Thyroid gland (tissue), 4 donors: ENCODE measurements around the gene C6orf15. TPM values are rescaled to one million over a fixed set of nuclear protein-coding genes. Genes with fewer than 3 reads are reported as not detected.

Experiments
- DNase-seq, 2 donors: peaks; one replicate each; pipeline ENCODE4 v3.0.0-alpha.2; 2019
- H3K27ac ChIP-seq, 3 donors: fragments of 200-600 bp; sonication (generic); 1 replicate in 2 of 3; 2 replicates in 1 of 3; pipeline ENCODE4 v1.5.1; 2016 to 2019; ENCODE audit warnings: mild to moderate bottlenecking in 1 of 3, moderate library complexity in 1 of 3
- H3K27me3 ChIP-seq: fragments of 200-600 bp; sonication (generic); one replicate; pipeline ENCODE4 v1.5.1; 2019
- H3K36me3 ChIP-seq, 2 donors: fragments of 200-600 bp; sonication (generic); one replicate each; pipeline ENCODE4 v1.5.1; 2016 to 2019
- H3K4me1 ChIP-seq, 2 donors: fragments of 200-600 bp; sonication (generic); one replicate each; pipeline ENCODE4 v1.5.1; 2017 to 2019
- H3K4me3 ChIP-seq, 3 donors: fragments of 200-600 bp; sonication (generic); replicated peaks in 1 of 3; 1 replicate in 2 of 3; 2 replicates in 1 of 3; pipeline ENCODE4 v1.5.1; 2016; ENCODE audit warnings: mild to moderate bottlenecking in 1 of 3
- H3K9me3 ChIP-seq: fragments of 200-600 bp; sonication (generic); one replicate; pipeline ENCODE4 v1.5.1; 2017
- CTCF ChIP-seq, 6 experiments: fragments of 200-600 bp in 3 of 6; fragments of 450-650 bp in 3 of 6; sonication (generic) in 3 of 6; IDR thresholded peaks; one replicate each; pipeline ENCODE4 v1.5.1; 2016 to 2019; ENCODE audit warnings: antibody characterized with exemption in 6 of 6, mild to moderate bottlenecking in 2 of 6, inconsistent platforms in 1 of 6, moderate library complexity in 1 of 6
- POLR2A ChIP-seq, 2 donors: fragments of 450-650 bp; IDR thresholded peaks; one replicate each; pipeline ENCODE4 v1.6.1; 2017; ENCODE audit warnings: antibody characterized with exemption in 2 of 2, mild to moderate bottlenecking in 2 of 2, moderate library complexity in 1 of 2
- WGBS, 2 donors: methylation state at CpG; one replicate each; pipeline ENCODE4 v1.1.5; 2017; 5-methylcytosine and 5-hydroxymethylcytosine counted together
- intact Hi-C: fragments of 100-400 bp; cut with DNase I; formaldehyde crosslinking; loops from one replicate; pipeline ENCODE4 v1.15.1; 2023
- total RNA-seq, 4 donors: library from RNA; depleted of rRNA; stranded (reverse); fragments of >200 nt; gene quantifications; one replicate each; pipeline ENCODE4 v1.2.3, GENCODE V29; 2016

C6orf15 gene
- total RNA-seq, 4 donors from 2014 or later = not detected

GRCh38 chr6:31131595-31131994 is 19.2 kb upstream of the C6orf15 start:
- intact Hi-C loops = no loop called here
- Histone ChIP-seq H3K4me3 (no peak overlapping the region), H3K9me3 (no peaks in the 10 kb centered on the region), H3K27ac (no peak overlapping the region), H3K27me3 (no peaks in the 10 kb centered on the region), H3K4me1 (peaks cover 0 to under 1% of the 10 kb centered on the region in 2 donors), H3K36me3 (no peaks in the 10 kb centered on the region)
- TF ChIP-seq CTCF (IDR thresholded peaks at IDR 0.05) (no peak), POLR2A (IDR thresholded peaks at IDR 0.05) (no peak)
- WGBS, 2 donors = 89% methylated on average over 3 of the region's 3 CpGs
- no peak for DNase-seq

GRCh38 chr6:31130751-31131150 is 18.4 kb upstream of the C6orf15 start:
- Histone ChIP-seq H3K9me3 (no peaks in the 10 kb centered on the region), H3K4me3 (no peak overlapping the region), H3K27ac (no peak overlapping the region), H3K36me3 (no peaks in the 10 kb centered on the region), H3K4me1 (peaks cover 0 to 8% of the 10 kb centered on the region in 2 donors), H3K27me3 (no peaks in the 10 kb centered on the region)
- intact Hi-C loops = no loop called here
- TF ChIP-seq POLR2A (IDR thresholded peaks at IDR 0.05) = no peak
- no peak for TF ChIP-seq CTCF (IDR thresholded peaks at IDR 0.05)
- no peak for DNase-seq
- 94 to 99% methylated on average over 3 of the region's 3 CpGs for WGBS, 2 donors

- no peak overlapping the region for H3K27ac ChIP-seq
- WGBS, 2 donors = 58 to 62% methylated on average over 4 of the region's 4 CpGs
- no peak overlapping the region for H3K4me3 ChIP-seq
- H3K36me3 ChIP-seq = no peaks in the 10 kb centered on the region
- DNase-seq = no peak
- H3K4me1 ChIP-seq = peaks cover 4 to 23% of the 10 kb centered on the region in 2 donors
- no peaks in the 10 kb centered on the region for H3K9me3 ChIP-seq
- TF ChIP-seq CTCF (IDR thresholded peaks at IDR 0.05) = no peak
- no peak for TF ChIP-seq POLR2A (IDR thresholded peaks at IDR 0.05)
- intact Hi-C loops = no loop called here
- H3K27me3 ChIP-seq = no peaks in the 10 kb centered on the region
These were observed 16.8 kb upstream of the C6orf15 start for GRCh38 chr6:31129130-31129529.

GRCh38 chr6:31128093-31128676 is 15.8 kb upstream of the C6orf15 start:
- 6 to 7% methylated on average over 8 of the region's 8 CpGs for WGBS, 2 donors
- TF ChIP-seq POLR2A (IDR thresholded peaks at IDR 0.05) (no peak), CTCF (IDR thresholded peaks at IDR 0.05) (peak; percentile 64 to 94 (median 72))
- DNase-seq = peak; percentile 72 to 79

GRCh38 chr6:31126396-31127175 is 14.2 kb upstream of the C6orf15 start:
- H3K36me3 ChIP-seq = no peaks in the 10 kb centered on the region
- no peaks in the 10 kb centered on the region for H3K9me3 ChIP-seq
- H3K4me1 ChIP-seq = peaks cover 11 to 43% of the 10 kb centered on the region in 2 donors
- H3K4me3 ChIP-seq = no peak overlapping the region
- intact Hi-C loops = no loop called here
- TF ChIP-seq POLR2A (IDR thresholded peaks at IDR 0.05) (no peak), CTCF (IDR thresholded peaks at IDR 0.05) (no peak)
- no peak for DNase-seq
- no peaks in the 10 kb centered on the region for H3K27me3 ChIP-seq
- 72 to 78% methylated on average over 16 of the region's 16 CpGs for WGBS, 2 donors
- peak overlapping the region in 2 of 3 donors; percentile 36 to 63 for H3K27ac ChIP-seq

More at GRCh38 chr6:31128093-31128676, 15.8 kb upstream of the C6orf15 start:
- Histone ChIP-seq H3K27ac (no peak overlapping the region), H3K27me3 (no peaks in the 10 kb centered on the region), H3K36me3 (no peaks in the 10 kb centered on the region), H3K4me1 (peaks cover 4 to 31% of the 10 kb centered on the region in 2 donors), H3K9me3 (no peaks in the 10 kb centered on the region), H3K4me3 (no peak overlapping the region)
- intact Hi-C loops = no loop called here
